Kidney (tissue), 14 donors: Measurements from ENCODE around the gene USH2A. TPM values are rescaled to one million over a fixed set of nuclear protein-coding genes. Genes with fewer than 3 reads are reported as not detected.

Experiments
- DNase-seq, 5 donors: peaks; one replicate each; pipeline ENCODE4 v3.0.0-alpha.2; 2013 to 2020
- FAIRE-seq: peaks from 2 replicates; lab custom pipeline; 2012; peaks lifted over from hg19 to GRCh38; lab: Jason Lieb, UNC
- H3K27ac ChIP-seq, 2 donors: one replicate each; pipeline ENCODE4 v1.7.0; 2013; ENCODE audit warnings: low read depth in 2 of 2, low read length in 2 of 2, inconsistent platforms in 1 of 2
- H3K27me3 ChIP-seq: one replicate; pipeline ENCODE4 v1.7.1; 2013; ENCODE audit warnings: low read length, inconsistent platforms; ENCODE audit not compliant: control insufficient read depth, insufficient read depth
- H3K36me3 ChIP-seq, 3 donors: one replicate each; pipeline versions ENCODE4 v1.7.0 to v1.7.1; 2013; ENCODE audit warnings: low read length in 3 of 3, control low read depth in 1 of 3, inconsistent platforms in 1 of 3; ENCODE audit not compliant: insufficient read depth in 3 of 3, control insufficient read depth in 2 of 3
- H3K4me1 ChIP-seq, 3 donors: one replicate each; pipeline versions ENCODE4 v1.7.0 to v1.7.1; 2013; ENCODE audit warnings: low read length in 3 of 3, inconsistent platforms in 1 of 3, low read depth in 1 of 3; ENCODE audit not compliant: control insufficient read depth in 2 of 3, insufficient read depth in 2 of 3
- H3K4me3 ChIP-seq, 3 donors: one replicate each; pipeline versions ENCODE4 v1.7.0 to v1.8.1; 2013; ENCODE audit warnings: low read length in 3 of 3, control low read depth in 1 of 3, inconsistent platforms in 1 of 3
- H3K9ac ChIP-seq, 3 donors: one replicate each; pipeline versions ENCODE4 v1.7.0 to v1.7.1; 2013; ENCODE audit warnings: low read length in 3 of 3, control low read depth in 1 of 3, inconsistent platforms in 1 of 3
- H3K9me3 ChIP-seq, 3 donors: one replicate each; pipeline versions ENCODE4 v1.7.0 to v1.7.1; 2013; ENCODE audit warnings: low read length in 3 of 3, control low read depth in 1 of 3, inconsistent platforms in 1 of 3; ENCODE audit not compliant: control insufficient read depth in 2 of 3, insufficient read depth in 1 of 3
- CTCF ChIP-seq: IDR thresholded peaks from 3 replicates; pipeline ENCODE4 v1.5.1; 2012; ENCODE audit warnings: mild to moderate bottlenecking, moderate library complexity, borderline replicate concordance; ENCODE audit not compliant: insufficient read depth; ENCODE audit errors: extremely low read depth
- intact Hi-C: fragments of 100-400 bp; cut with DNase I; formaldehyde crosslinking; loops from one replicate; pipeline ENCODE4 v1.11.1; 2022
- polyA plus RNA-seq: library from polyadenylated mRNA; stranded (reverse); fragments of 350-450 nt; fragmentation: Illumina TruSeq; extraction: RNeasy Lipid Tissue Mini Kit (QIAGEN cat#74804); gene quantifications from one replicate; pipeline ENCODE4 v1.2.3, GENCODE V29; 2014; ENCODE audit warnings: low read depth, low replicate concordance; ENCODE audit not compliant: insufficient read depth
- total RNA-seq: library from RNA; stranded (reverse); fragmentation: NEBNext Ultra II Directional; extraction: Animal tissue kit (Norgen Biotek cat#: 25700); gene quantifications from one replicate; pipeline ENCODE4 v1.2.1, GENCODE V29; 2021
- donor health status: control.
- donor health status: control.
- donor health status: control.
- donor health status: control.
- donor health status: control.
- donor health status: DM: yes; HTN: yes; CAD: no.
- donor health status: Normal renal cell carcinoma (clear cell type).

The USH2A gene
- total and polyA plus RNA-seq, 2 donors from 2014 or later: 0.06 TPM; not detected in 1

- intact Hi-C loops: no loop called here
- Histone ChIP-seq H3K4me3 (no peak overlapping the region), H3K4me1 (no peaks in the 10 kb centered on the region), H3K36me3 (no peaks in the 10 kb centered on the region), H3K27me3 (no peaks in the 10 kb centered on the region), H3K9ac (no peak overlapping the region), H3K9me3 (no peaks in the 10 kb centered on the region), H3K27ac (no peak overlapping the region)
- no peak for DNase-seq
- no peak for TF ChIP-seq CTCF
- no peak for FAIRE-seq
Observed at GRCh38 chr1:216323344-216323743, 99.9 kb downstream of the USH2A start.

- H3K9ac ChIP-seq: no peak overlapping the region
- no peaks in the 10 kb centered on the region for H3K36me3 ChIP-seq
- no peaks in the 10 kb centered on the region for H3K27me3 ChIP-seq
- DNase-seq (no peak), FAIRE-seq (no peak)
- H3K4me3 ChIP-seq: no peak overlapping the region
- no peak for TF ChIP-seq CTCF
- no peaks in the 10 kb centered on the region for H3K4me1 ChIP-seq
- H3K9me3 ChIP-seq: no peaks in the 10 kb centered on the region
- intact Hi-C loops: no loop called here
- no peak overlapping the region for H3K27ac ChIP-seq
Observed at GRCh38 chr1:216314379-216315095, 108.7 kb downstream of the USH2A start.

GRCh38 chr1:216310776-216311175, 112.5 kb downstream of the USH2A start:
- no peak for TF ChIP-seq CTCF
- no peak for FAIRE-seq

GRCh38 chr1:216306830-216307229, 116.4 kb downstream of the USH2A start:
- Histone ChIP-seq H3K27me3 (no peaks in the 10 kb centered on the region), H3K27ac (no peak overlapping the region), H3K4me1 (no peaks in the 10 kb centered on the region), H3K4me3 (no peak overlapping the region), H3K9ac (no peak overlapping the region), H3K9me3 (no peaks in the 10 kb centered on the region), H3K36me3 (no peaks in the 10 kb centered on the region)
- FAIRE-seq: no peak
- no peak for TF ChIP-seq CTCF
- no peak for DNase-seq
- intact Hi-C loops: no loop called here

More at GRCh38 chr1:216310776-216311175, 112.5 kb downstream of the USH2A start:
- H3K4me3 ChIP-seq: no peak overlapping the region
- DNase-seq: peak in 4 of 5 donors; percentile 10 to 46 (median 30)
- no peak overlapping the region for H3K27ac ChIP-seq
- intact Hi-C loops: no loop called here
- no peaks in the 10 kb centered on the region for H3K9me3 ChIP-seq
- no peak overlapping the region for H3K9ac ChIP-seq
- no peaks in the 10 kb centered on the region for H3K27me3 ChIP-seq
- H3K4me1 ChIP-seq: no peaks in the 10 kb centered on the region
- H3K36me3 ChIP-seq: no peaks in the 10 kb centered on the region
